Neural cell (in vitro differentiated cells): Measurements from ENCODE around the gene DGKB. TPM values are rescaled to one million over a fixed set of nuclear protein-coding genes. Genes with fewer than 3 reads are reported as not detected.

Experiments used
- H2AFZ ChIP-seq: fragments of 200-600, 300-800 bp; sonication (generic), shearing (Covaris generic); 2 replicates; pipeline ENCODE4 v1.6.0; 2014; ENCODE audit warnings: low read depth, mild to moderate bottlenecking, antibody characterized with exemption, low read length, moderate library complexity
- H3F3A ChIP-seq: fragments of 200-600 bp; shearing (Covaris generic); 2 replicates; pipeline ENCODE4 v1.6.1; 2016; ENCODE audit warnings: mild to moderate bottlenecking, moderate library complexity, mixed read lengths, antibody characterized with exemption, low read length; ENCODE audit not compliant: insufficient read depth, poor library complexity, severe bottlenecking
- H3K27ac ChIP-seq: fragments of 200-600, 300-800 bp; sonication (generic), shearing (Covaris generic); 2 replicates; pipeline ENCODE4 v1.5.1; 2014; ENCODE audit warnings: mild to moderate bottlenecking, low read length, moderate library complexity
- H3K27me3 ChIP-seq: fragments of 300-800, 200-600 bp; sonication (generic), shearing (Covaris generic); 2 replicates; pipeline ENCODE4 v1.6.0; 2014; ENCODE audit warnings: mild to moderate bottlenecking, low read depth, low read length, moderate library complexity; ENCODE audit not compliant: insufficient read depth
- H3K36me3 ChIP-seq: fragments of 300-800, 200-600 bp; sonication (generic), shearing (Covaris generic); 2 replicates; pipeline ENCODE4 v1.5.1; 2014; ENCODE audit warnings: mild to moderate bottlenecking, antibody characterized with exemption, low read length, moderate library complexity; ENCODE audit not compliant: insufficient read depth
- H3K4me2 ChIP-seq: fragments of 300-800, 200-600 bp; sonication (generic), shearing (Covaris generic); 2 replicates; pipeline ENCODE4 v1.6.0; 2014; ENCODE audit warnings: mild to moderate bottlenecking, low read length
- H3K4me3 ChIP-seq: fragments of 300-800, 200-600 bp; sonication (generic), shearing (Covaris generic); 2 replicates; pipeline ENCODE4 v1.5.1; 2014; ENCODE audit warnings: mild to moderate bottlenecking, low read length, moderate library complexity
- H3K79me2 ChIP-seq: fragments of 200-600 bp; shearing (Covaris generic); replicated peaks from 2 replicates; pipeline ENCODE4 v1.6.0; 2014; ENCODE audit warnings: mild to moderate bottlenecking, low read length, moderate library complexity; ENCODE audit not compliant: insufficient read depth
- H3K9ac ChIP-seq: fragments of 300-800, 200-600 bp; sonication (generic), shearing (Covaris generic); 2 replicates; pipeline ENCODE4 v1.6.1; 2016; ENCODE audit warnings: mild to moderate bottlenecking, low read length, mixed read lengths
- H3K9me2 ChIP-seq: fragments of 200-600 bp; shearing (Covaris generic); 2 replicates; pipeline ENCODE4 v1.6.1; 2016; ENCODE audit warnings: mild to moderate bottlenecking, low read length, mixed read lengths; ENCODE audit not compliant: insufficient read depth
- H3K9me3 ChIP-seq: fragments of 200-600, 300-800 bp; sonication (generic), shearing (Covaris generic); 2 replicates; pipeline ENCODE4 v1.6.1; 2016; ENCODE audit warnings: mild to moderate bottlenecking, mixed run types, low read length, moderate library complexity, mixed read lengths
- H4K20me1 ChIP-seq: fragments of 200-600 bp; shearing (Covaris generic); 2 replicates; pipeline ENCODE4 v1.6.1; 2016; ENCODE audit warnings: mild to moderate bottlenecking, mixed run types; ENCODE audit not compliant: insufficient read depth
- EP300 ChIP-seq: fragments of 450-650 bp; conservative IDR thresholded peaks from 2 replicates; pipeline ENCODE4 v1.6.1; 2014; ENCODE audit warnings: antibody characterized with exemption, mild to moderate bottlenecking, moderate library complexity; ENCODE audit not compliant: poor library complexity, severe bottlenecking
- EZH2 ChIP-seq: fragments of 200-600, 300-800 bp; shearing (Covaris generic), sonication (generic); IDR thresholded peaks from 2 replicates; pipeline ENCODE4 v1.6.1; 2014; ENCODE audit warnings: antibody characterized with exemption, low read length, borderline replicate concordance, mild to moderate bottlenecking; ENCODE audit not compliant: insufficient read depth, poor library complexity, severe bottlenecking
- MXI1 ChIP-seq: fragments of 450-650 bp; conservative IDR thresholded peaks from 2 replicates; pipeline ENCODE4 v1.6.1; 2014; ENCODE audit warnings: antibody characterized with exemption, mild to moderate bottlenecking; ENCODE audit not compliant: poor library complexity, severe bottlenecking
- POLR2AphosphoS5 ChIP-seq: IDR thresholded peaks from 2 replicates; pipeline ENCODE4 v1.6.1; 2012
- RAD21 ChIP-seq: fragments of 450-650 bp; conservative IDR thresholded peaks from 2 replicates; pipeline ENCODE4 v1.6.1; 2014; ENCODE audit warnings: antibody characterized with exemption, mild to moderate bottlenecking, moderate library complexity
- SMC3 ChIP-seq: fragments of 450-650 bp; conservative IDR thresholded peaks from 2 replicates; pipeline ENCODE4 v1.6.1; 2014; ENCODE audit warnings: antibody characterized with exemption, mild to moderate bottlenecking, moderate library complexity; ENCODE audit not compliant: poor library complexity
- TAF1 ChIP-seq: IDR thresholded peaks from 2 replicates; pipeline ENCODE4 v1.6.1; 2012; ENCODE audit warnings: low read depth
- polyA plus RNA-seq: library from polyadenylated mRNA; depleted of rRNA; stranded (reverse); fragments of >200 nt; gene quantifications from 2 replicates; pipeline ENCODE4 v1.2.3, GENCODE V29; 2014
- TF ChIP-seq, protein P1 (sequence below): IDR thresholded peaks from 2 replicates; pipeline ENCODE4 v1.6.1; 2012; ENCODE audit warnings: borderline replicate concordance
- TF ChIP-seq, protein P2 (sequence below): fragments of 450-650 bp; IDR thresholded peaks from 2 replicates; pipeline ENCODE4 v1.5.1; 2014; ENCODE audit warnings: antibody characterized with exemption, mild to moderate bottlenecking, moderate library complexity; ENCODE audit not compliant: poor library complexity, severe bottlenecking

Gene DGKB
- polyA plus RNA-seq, 1 donor from 2014 or later, result 0.20 TPM

DNA sequence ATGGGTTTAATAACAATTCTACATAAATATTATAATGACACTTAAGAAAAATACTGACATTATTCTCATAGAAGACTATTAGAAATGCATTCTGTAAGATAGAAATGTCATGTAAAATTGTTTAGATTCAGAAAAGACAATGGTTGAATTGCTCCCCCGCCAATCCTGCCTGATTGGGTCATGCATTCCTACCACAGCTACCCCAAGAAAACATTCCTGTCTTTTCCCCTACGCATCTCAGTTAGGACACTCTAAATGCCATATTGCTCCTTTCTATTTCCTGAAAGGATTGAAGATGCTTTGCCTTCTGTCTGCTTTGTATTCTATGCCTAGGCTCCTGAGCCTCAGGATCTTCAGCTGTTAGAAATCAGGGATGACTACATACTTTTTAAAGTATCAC lies 109.4 kb downstream of the DGKB start:
- Histone ChIP-seq H3F3A (no peaks in the 10 kb centered on the region), H3K4me3 (no peak overlapping the region), H3K9me2 (no peaks in the 10 kb centered on the region), H2AFZ (no peak overlapping the region), H3K9ac (no peak overlapping the region), H4K20me1 (no peaks in the 10 kb centered on the region), H3K79me2 (no peaks in the 10 kb centered on the region), H3K4me2 (no peak overlapping the region), H3K27ac (no peak overlapping the region), H3K9me3 (no peaks in the 10 kb centered on the region), H3K27me3 (no peaks in the 10 kb centered on the region), H3K36me3 (no peaks in the 10 kb centered on the region)
- TF ChIP-seq, protein P1, sequence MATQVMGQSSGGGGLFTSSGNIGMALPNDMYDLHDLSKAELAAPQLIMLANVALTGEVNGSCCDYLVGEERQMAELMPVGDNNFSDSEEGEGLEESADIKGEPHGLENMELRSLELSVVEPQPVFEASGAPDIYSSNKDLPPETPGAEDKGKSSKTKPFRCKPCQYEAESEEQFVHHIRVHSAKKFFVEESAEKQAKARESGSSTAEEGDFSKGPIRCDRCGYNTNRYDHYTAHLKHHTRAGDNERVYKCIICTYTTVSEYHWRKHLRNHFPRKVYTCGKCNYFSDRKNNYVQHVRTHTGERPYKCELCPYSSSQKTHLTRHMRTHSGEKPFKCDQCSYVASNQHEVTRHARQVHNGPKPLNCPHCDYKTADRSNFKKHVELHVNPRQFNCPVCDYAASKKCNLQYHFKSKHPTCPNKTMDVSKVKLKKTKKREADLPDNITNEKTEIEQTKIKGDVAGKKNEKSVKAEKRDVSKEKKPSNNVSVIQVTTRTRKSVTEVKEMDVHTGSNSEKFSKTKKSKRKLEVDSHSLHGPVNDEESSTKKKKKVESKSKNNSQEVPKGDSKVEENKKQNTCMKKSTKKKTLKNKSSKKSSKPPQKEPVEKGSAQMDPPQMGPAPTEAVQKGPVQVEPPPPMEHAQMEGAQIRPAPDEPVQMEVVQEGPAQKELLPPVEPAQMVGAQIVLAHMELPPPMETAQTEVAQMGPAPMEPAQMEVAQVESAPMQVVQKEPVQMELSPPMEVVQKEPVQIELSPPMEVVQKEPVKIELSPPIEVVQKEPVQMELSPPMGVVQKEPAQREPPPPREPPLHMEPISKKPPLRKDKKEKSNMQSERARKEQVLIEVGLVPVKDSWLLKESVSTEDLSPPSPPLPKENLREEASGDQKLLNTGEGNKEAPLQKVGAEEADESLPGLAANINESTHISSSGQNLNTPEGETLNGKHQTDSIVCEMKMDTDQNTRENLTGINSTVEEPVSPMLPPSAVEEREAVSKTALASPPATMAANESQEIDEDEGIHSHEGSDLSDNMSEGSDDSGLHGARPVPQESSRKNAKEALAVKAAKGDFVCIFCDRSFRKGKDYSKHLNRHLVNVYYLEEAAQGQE, result no peak
- no peak for TF ChIP-seq EP300
- TF ChIP-seq EZH2, result no peak
- TF ChIP-seq, protein P2, sequence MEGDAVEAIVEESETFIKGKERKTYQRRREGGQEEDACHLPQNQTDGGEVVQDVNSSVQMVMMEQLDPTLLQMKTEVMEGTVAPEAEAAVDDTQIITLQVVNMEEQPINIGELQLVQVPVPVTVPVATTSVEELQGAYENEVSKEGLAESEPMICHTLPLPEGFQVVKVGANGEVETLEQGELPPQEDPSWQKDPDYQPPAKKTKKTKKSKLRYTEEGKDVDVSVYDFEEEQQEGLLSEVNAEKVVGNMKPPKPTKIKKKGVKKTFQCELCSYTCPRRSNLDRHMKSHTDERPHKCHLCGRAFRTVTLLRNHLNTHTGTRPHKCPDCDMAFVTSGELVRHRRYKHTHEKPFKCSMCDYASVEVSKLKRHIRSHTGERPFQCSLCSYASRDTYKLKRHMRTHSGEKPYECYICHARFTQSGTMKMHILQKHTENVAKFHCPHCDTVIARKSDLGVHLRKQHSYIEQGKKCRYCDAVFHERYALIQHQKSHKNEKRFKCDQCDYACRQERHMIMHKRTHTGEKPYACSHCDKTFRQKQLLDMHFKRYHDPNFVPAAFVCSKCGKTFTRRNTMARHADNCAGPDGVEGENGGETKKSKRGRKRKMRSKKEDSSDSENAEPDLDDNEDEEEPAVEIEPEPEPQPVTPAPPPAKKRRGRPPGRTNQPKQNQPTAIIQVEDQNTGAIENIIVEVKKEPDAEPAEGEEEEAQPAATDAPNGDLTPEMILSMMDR, result no peak

DNA sequence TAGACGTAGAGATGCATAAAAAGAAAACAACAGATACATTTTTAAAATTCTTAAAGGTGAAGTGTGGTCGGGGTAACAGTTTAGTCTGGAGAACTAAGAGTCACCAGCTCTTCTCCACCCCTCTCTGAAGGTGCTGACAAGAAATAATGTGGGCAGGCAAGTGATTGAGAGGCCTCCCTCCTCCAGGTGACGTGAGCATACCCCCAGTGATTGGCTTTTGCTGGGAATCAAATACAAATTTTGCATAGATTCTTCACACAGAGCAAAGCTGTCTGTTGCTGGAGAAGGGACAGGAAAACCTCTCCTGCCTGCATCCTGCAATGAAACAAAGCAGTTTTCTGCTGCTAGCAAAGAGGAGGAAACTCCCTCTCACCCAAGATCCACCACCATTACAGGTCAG lies 115.0 kb downstream of the DGKB start:
- Histone ChIP-seq H3K9ac (no peak overlapping the region), H3K27ac (no peak overlapping the region), H3K36me3 (no peaks in the 10 kb centered on the region), H3K27me3 (no peaks in the 10 kb centered on the region), H3K79me2 (no peaks in the 10 kb centered on the region), H4K20me1 (no peaks in the 10 kb centered on the region), H2AFZ (no peak overlapping the region), H3K9me2 (no peaks in the 10 kb centered on the region), H3K9me3 (no peaks in the 10 kb centered on the region), H3K4me2 (no peak overlapping the region), H3F3A (no peaks in the 10 kb centered on the region), H3K4me3 (no peak overlapping the region)
- no peak for TF ChIP-seq MXI1
- no peak for TF ChIP-seq RAD21
- TF ChIP-seq SMC3, result no peak
- TF ChIP-seq, protein P2, result no peak
- TF ChIP-seq TAF1, result no peak
- no peak for TF ChIP-seq POLR2AphosphoS5
- TF ChIP-seq, protein P1, result no peak
- TF ChIP-seq EP300, result no peak
- TF ChIP-seq EZH2, result no peak
